Activated gamma-delta T cell (primary cell): ENCODE measurements around the gene CEP72.
"Not testable (repeated sequence)": the region's sequence is repeated elsewhere in the genome, so short reads cannot be mapped to it uniquely, and the experiment has no call there.

Source experiments
- DNase-seq: peaks from one replicate; lab custom pipeline; 2025; lab: John Stamatoyannopoulos, UW

CEP72 gene

DNA sequence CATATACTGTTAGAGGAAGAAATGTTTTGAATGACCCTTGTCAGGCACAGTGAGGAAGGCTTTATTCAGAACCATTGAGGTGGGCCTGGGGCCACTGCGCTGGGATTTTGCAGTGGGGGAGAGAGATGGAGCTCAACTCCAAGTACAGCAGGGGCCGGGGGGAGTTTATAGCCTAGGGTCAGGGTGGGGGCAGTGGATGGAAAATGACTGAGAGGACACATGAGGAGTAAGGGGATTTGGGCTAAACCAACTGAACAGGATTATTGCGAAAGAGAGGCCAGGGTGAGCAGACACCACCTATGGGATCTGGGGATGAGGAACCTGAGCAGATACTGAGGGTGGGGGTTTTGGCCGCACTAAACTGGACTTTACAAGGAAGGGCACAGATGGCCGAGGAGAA lies 6.3 kb downstream of the CEP72 start:
- DNase-seq = no peak

DNA sequence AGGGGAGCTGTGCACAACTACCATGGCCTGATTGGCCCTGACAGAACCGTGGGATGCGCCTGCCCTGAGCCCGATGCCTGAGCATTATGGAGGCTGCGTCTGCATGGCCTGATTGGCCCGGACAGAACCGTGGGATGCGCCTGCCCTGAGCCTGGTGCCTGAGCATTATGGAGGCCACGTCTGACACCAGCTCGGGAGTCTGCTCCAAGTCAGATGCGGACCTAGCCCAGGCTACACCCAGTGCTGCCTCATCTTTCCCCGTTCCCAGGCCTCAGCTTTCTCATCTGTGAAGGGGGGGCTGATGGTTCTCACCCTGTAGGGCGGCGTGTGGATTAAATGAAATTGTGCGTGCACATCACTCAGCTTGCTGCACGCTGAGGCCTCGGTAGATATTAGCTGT lies 7.3 kb downstream of the CEP72 start:
- no peak for DNase-seq

DNA sequence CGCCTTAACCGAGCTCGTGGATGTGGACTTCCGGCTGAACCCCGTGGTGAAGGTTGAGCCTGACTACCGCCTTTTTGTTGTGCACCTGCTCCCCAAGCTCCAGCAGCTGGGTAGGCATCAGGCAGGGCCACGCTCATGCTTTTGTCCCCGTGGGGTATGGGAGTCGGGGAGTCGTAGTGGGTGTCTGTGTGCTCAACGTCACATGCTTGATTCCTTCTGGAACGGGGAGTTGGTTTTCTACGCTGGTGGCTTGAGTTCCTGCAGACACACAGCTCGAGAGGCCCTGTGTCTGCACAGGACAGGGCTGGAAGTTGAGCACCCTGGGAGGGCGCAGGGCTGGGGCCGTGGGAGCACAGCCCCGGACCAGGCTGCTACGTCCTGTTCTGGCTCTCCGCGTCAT lies 8.0 kb downstream of the CEP72 start:
- no peak for DNase-seq

DNA sequence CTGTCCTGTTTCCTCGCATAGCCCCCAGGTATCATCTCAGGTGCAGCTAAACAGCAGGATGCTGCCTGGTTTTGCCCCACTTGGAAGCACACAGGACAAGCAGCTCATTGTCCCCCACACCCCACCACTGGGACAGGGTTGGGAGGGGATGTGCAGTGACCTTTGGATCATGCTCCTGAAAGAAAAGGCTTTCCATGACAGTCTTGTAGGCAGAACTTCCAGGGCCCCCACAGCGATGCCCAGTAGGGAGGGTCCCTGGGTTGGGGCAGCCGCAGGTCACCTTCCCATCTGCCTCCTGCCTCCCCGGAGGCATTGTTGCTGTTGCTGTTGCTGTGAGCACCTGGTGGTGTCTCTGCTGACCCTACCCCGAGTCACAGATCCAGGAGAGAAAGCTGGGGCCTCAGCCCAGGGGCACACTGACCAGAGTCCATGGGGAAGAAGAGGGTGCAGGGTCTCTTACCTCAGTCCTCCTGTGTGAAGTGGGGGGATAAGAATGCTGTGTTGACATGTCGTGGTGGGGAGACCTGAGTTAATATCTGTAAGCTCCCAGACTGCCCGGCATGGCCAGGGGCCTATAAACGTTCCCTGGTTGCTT lies 8.5 kb downstream of the CEP72 start:
- DNase-seq = no peak

GRCh38 chr5:621341-621761 lies 9.2 kb downstream of the CEP72 start:
- DNase-seq = no peak

GRCh38 chr5:622359-622758 lies 10.2 kb downstream of the CEP72 start:
- no peak for DNase-seq

DNA sequence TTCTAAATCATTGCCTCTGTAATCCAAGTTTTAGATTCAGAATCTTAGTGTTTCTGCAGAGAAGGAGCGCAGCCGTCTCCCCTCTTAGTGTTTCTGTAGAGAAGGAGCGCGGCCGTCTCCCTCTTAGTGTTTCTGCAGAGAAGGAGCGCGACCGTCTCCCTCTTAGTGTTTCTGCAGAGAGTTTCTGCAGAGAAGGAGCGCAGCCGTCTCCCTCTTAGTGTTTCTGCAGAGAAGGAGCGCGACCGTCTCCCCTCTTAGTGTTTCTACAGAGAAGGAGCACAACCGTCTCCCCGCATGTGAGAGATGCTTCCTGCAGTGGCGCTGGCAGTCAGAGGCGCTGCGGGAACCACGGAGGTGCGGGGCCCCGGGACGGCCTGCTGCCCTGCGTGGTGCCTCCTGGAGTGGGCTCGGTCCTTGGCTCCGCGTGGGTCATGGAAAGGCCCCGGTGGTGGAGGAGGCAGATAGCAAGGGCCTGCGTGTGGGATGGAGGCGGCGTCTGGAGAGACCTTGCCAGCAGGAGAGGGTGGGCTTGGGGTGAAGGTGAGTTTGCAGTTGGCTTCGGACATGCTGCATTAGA lies 10.9 kb downstream of the CEP72 start:
- no peak for DNase-seq

GRCh38 chr5:623531-623930 lies 11.4 kb downstream of the CEP72 start:
- DNase-seq = no peak

DNA sequence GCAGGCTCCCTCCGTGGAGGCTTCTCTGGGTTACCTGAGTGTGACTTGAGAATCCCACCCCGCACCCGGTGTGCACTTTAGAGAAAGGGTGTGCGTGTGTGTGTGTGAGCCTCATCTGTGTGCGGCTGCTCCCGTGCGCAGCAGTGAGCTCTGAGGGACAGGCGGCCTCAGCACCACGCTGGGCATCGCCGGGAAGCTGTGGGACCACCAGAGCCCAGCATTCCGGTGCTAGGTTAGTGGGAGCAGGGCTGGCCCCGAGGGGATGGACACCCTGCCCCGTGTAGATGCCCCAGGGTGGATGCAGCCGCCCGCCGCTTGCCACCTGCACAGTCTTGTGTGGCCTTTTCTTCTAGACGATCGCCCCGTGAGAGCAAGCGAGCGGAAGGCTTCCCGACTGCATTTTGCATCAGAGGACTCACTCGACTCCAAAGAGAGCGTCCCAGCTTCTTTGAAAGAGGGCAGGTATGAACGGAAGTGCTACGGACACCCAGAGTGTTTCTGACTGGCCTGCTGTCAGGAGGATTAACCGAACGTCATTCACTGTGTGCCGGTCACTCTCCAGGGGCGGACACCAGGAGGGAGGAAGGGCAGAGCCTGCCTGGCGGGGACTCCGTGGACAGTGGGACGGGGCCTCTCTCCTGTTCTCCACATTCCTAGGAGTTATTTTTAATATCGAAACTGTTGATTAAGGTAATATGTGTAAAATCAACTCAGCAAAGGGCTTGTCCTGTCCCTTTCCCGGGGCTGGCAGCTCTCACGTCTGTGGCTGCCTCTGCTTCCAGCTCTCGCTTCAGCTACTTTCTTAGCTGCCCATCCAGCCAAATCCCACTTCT lies 12.2 kb downstream of the CEP72 start:
- no peak for DNase-seq

DNA sequence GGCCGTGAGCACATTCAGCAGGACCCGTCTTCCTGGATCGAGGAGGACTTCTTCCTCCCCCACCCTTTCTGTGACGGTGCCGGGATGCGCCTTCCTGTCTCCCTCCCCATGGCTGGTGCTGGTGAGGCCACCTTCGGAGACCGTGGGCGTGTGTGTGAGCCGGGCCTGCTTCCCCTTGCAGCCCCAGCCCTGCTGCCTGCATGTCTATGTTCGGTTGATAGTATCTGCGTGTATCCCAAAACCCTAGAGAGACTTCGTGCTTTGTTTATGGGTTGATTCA lies 12.8 kb downstream of the CEP72 start:
- DNase-seq = no peak

DNA sequence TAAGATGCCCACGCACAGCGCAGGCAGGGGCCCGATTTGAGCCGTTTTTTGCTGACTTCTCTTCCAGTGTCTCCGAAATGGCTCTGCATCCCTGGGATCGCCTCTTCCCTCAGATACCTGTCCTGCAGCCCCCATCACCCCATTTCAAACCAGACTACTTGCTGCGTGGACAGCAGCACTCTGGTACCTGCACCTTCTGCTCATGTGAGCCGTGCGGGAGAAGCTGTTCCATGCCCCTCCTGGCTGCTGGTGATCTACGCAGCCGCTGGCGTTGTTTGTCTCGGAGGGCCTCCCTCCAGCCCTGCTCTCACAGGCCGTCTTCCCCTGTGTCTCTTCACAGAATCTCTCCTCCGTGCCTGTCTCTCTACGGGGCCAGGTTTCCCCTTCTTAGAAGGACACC lies 13.4 kb downstream of the CEP72 start:
- no peak for DNase-seq

GRCh38 chr5:626850-627249 lies 14.7 kb downstream of the CEP72 start:
- DNase-seq = no peak

- no peak for DNase-seq
Observed at GRCh38 chr5:627840-628239, 15.7 kb downstream of the CEP72 start.

- DNase-seq = not testable (repeated sequence)
Observed at GRCh38 chr5:628351-629205, 16.4 kb downstream of the CEP72 start.

DNA sequence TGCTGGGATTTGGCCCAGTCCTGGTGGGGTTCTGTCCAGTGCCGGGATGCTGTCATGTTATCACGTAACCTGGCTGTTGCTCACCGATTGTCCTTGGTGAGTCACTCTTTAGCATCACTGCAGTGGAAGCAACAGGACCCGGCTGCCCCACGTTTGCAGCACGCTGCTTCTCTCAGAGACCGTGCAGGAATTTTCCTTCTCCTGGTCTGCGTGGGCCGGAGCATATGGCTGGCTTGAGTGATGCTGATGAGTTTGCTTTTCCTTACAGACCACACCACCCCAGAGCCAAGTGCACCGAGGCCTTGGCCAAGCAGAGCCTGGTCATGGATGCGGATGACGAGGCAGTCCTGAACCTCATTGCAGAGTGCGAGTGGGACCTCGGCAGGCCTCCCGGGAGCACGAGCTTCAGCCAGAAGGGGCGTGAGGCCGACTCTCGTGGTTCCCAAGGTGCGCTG lies 21.4 kb downstream of the CEP72 start:
- DNase-seq = no peak

GRCh38 chr5:634191-634590 lies 22.1 kb downstream of the CEP72 start:
- DNase-seq = no peak

DNA sequence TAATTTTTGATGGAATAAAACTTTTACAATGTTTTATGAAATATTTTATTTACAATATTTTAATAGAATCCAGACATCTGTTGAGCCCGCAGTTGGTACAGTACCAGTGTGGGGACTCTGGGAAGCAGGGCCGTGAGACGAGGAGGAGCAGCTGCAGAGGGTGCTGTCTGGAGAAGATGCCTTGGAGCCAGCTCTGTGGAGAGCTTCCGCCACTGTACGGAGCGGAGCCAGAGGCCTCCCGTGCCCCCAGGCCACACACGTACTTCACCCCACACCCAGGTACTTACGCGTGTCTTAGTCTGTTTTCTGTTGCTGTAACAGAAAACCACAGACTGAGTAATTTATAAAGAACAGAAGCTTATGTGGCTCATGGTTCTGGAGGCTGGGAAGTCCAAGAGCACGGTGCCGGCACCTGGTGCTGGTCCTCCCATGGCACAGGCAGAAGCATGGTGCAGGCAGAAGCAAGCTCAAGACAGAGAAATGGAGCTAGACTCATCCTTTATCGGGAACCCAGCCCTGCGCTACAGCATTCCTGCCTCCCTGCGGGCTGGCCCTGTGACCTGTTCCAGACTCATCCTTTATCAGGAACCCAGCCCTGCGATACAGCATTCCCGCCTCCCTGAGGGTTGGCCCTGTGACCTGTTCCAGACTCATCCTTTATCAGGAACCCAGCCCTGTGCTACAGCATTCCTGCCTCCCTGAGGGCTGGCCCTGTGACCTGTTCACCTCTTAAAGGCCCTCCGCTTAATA lies 23.3 kb downstream of the CEP72 start:
- no peak for DNase-seq

DNA sequence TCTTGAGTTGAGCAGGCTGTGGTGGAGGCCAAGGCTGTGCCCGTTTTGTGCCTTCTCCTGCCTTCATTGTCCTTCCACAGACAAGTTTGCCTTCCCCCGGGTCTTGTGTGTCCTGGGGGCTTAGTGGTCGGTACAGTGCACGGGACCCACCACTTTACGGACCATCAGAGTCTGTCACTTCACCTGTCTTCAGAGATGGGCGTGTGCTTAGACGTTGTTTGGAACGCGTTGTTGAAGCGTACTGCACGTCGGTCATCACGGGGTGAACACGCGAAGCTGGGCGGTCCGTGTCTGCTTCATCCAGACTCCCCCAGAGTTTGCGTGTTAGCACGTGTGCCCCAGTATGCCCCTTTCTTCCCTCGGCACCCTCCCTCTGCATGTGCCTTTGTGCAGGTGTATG lies 24.8 kb downstream of the CEP72 start:
- no peak for DNase-seq

DNA sequence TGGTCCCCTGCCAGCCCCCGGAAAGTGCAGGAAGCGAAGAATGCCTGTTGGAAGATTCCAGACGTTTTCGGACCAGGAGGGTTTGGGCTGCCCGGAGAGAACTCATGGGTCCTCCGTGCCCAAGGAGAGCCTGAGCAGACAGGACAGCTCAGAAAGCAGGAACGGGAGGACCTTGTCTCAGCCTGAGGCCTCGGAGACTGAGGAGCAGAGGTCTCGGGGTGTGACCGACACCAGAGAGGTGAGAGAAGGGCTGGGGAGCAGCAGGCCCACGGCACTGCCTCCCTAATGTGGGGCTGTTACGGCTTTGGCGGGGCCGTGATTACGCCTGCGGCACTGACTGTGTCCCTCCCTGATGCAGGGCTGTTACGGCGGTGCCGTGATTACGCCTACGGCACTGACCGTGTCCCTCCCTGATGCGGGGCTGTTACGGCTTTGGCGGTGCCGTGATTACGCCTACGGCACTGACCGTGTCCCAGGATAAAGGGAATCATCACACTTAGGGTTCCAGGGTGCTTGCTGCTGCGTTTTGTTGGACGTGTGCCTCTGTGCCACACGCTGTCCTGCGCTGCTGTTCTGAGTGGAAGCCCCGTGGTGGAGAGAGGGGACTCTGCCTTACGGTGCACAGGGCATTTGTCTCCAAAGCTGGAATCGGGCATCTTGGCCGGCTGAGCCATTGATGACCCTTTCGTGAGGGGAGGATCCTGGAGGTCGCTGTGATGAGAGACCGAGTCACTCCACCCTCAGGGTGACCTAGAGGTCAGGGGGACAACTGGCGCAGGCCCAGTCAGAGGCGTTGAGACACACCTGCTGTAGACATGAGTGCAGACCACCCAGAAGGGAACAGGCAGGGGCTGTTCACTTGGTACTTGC lies 25.7 kb downstream of the CEP72 start:
- no peak for DNase-seq

DNA sequence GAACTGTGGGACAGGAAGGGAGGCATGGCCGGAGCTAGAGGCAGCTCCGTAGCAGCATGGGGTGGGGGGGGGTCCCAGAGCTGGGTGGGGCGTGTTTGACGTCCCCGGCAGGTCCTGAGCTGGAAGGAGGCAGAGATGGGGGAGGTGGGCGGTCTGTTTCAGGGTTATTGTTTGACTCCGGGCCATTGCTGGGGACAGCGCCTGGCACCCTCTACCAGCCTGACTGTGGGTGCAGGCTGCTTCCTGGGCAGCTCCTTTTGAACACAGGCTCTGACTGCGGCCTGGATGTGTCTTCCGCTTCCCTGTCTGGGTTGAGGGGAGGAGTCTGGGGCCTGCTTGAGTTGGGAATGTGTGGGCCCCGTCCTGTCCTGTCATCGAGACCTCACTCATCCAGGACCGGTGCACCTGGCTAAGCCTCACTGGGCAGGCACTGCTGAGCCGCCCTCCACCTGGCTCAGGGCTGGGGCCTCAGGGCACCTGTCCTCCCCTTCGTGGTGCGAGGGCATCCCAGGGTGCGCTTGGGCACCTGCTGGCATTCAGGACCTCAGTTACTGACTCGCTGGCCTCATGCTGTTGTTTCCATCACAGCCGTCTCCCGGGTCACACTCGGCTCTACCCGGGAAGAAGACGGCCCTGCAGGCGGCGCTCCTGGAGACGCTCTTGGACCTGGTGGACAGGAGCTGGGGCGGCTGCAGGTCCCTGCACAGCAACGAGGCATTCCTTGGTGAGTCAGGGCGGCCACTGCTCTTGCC lies 26.5 kb downstream of the CEP72 start:
- DNase-seq = no peak
